MCF 10A (cell line): ENCODE measurements around the gene MFF. TPM values are rescaled to one million over a fixed set of nuclear protein-coding genes. Genes with fewer than 3 reads are reported as not detected.

Experiments used
- BruUV-seq: library from RNA; stranded (reverse); fragments of 400-500 nt; replicated peaks from 2 replicates; lab custom pipeline; 2021; lab: Mats Ljungman, UMichigan
- CTCF ChIA-PET: fragments of 300-600 bp; sonication (Branson Sonifier 250); formaldehyde crosslinking; extraction: SDS; loops from one replicate; lab custom pipeline; 2021; ENCODE audit warnings: antibody characterized with exemption, inconsistent platforms; lab: Yijun Ruan, JAX
- POLR2A ChIA-PET: fragments of 300-600, 350-650 bp; sonication (Branson Sonifier 250); formaldehyde crosslinking; extraction: SDS; loops from one replicate; lab custom pipeline; 2020; ENCODE audit warnings: antibody characterized with exemption, inconsistent platforms; lab: Yijun Ruan, JAX
- DNase-seq: peaks from one replicate; pipeline ENCODE4 v3.0.0-alpha.2; 2018; ENCODE audit not compliant: unreplicated experiment
- H3K27ac Mint-ChIP-seq: one replicate; pipeline ENCODE4 v1.8.0; 2022; ENCODE audit warnings: mild to moderate bottlenecking, low read depth, mixed read lengths; ENCODE audit not compliant: unreplicated experiment
- H3K27me3 Mint-ChIP-seq: one replicate; pipeline ENCODE4 v1.8.0; 2022; ENCODE audit warnings: mixed read lengths; ENCODE audit not compliant: insufficient read depth, unreplicated experiment
- H3K36me3 Mint-ChIP-seq: one replicate; pipeline ENCODE4 v1.8.0; 2022; ENCODE audit warnings: mild to moderate bottlenecking, moderate library complexity, mixed read lengths; ENCODE audit not compliant: insufficient read depth, unreplicated experiment
- H3K4me1 Mint-ChIP-seq: one replicate; pipeline ENCODE4 v1.8.0; 2022; ENCODE audit warnings: mixed read lengths; ENCODE audit not compliant: insufficient read depth, unreplicated experiment
- H3K4me3 Mint-ChIP-seq: one replicate; pipeline ENCODE4 v1.8.0; 2022; ENCODE audit warnings: mild to moderate bottlenecking, moderate library complexity, mixed read lengths; ENCODE audit not compliant: unreplicated experiment
- H3K9me3 Mint-ChIP-seq: one replicate; pipeline ENCODE4 v1.8.0; 2022; ENCODE audit warnings: mixed read lengths; ENCODE audit not compliant: unreplicated experiment
- intact Hi-C: fragments of 100-400 bp; cut with micrococcal nuclease; formaldehyde crosslinking; loops from 2 replicates; pipeline ENCODE4 v1.14.1; 2022
- total RNA-seq: library from RNA; stranded (reverse); gene quantifications from 2 replicates; pipeline ENCODE4 v1.2.3, GENCODE V29; 2022
- TF ChIP-seq, protein P1 (sequence below): fragments of 200-600 bp; IDR thresholded peaks from one replicate; pipeline ENCODE4 v1.8.0; 2022; ENCODE audit warnings: antibody characterized with exemption, mild to moderate bottlenecking; ENCODE audit not compliant: unreplicated experiment

The MFF gene
- total RNA-seq, 1 experiment from 2014 or later = 81.2 TPM

DNA sequence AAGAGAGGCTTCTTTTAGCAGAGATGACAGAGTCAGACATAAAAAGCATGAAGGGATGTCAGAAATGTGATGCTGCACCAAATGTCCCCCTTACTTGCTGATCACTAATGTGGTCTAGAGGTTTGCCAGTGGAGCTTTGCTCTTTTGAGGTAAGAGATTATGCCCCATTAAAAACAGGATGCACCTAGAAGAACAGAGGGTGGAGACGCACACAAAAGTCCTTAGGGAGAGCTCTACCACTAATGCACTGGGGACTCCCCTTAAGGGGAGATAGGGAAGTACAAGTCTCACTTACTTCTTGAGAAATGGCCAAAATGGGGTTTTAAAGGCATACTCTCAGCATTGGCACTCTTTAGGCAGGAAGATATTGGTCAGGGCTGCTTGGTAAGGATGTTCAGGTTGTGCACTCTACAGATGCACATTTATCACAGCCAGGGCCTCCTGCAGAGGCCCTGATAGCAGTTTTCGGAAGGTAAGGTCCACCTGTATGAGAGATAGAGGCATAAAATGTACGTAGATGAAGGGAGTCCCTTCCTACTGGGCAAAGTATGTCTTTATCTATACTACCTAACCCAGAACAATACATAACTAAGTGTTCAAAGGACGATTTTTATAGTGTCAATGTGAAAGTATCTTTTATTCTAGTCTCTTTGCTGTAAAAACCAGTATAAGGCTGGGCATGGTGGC, 79.7 kb downstream of the MFF start:
- H3K4me1 Mint-ChIP-seq = peaks cover 35% of the 10 kb centered on the region
- TF ChIP-seq, protein P1, sequence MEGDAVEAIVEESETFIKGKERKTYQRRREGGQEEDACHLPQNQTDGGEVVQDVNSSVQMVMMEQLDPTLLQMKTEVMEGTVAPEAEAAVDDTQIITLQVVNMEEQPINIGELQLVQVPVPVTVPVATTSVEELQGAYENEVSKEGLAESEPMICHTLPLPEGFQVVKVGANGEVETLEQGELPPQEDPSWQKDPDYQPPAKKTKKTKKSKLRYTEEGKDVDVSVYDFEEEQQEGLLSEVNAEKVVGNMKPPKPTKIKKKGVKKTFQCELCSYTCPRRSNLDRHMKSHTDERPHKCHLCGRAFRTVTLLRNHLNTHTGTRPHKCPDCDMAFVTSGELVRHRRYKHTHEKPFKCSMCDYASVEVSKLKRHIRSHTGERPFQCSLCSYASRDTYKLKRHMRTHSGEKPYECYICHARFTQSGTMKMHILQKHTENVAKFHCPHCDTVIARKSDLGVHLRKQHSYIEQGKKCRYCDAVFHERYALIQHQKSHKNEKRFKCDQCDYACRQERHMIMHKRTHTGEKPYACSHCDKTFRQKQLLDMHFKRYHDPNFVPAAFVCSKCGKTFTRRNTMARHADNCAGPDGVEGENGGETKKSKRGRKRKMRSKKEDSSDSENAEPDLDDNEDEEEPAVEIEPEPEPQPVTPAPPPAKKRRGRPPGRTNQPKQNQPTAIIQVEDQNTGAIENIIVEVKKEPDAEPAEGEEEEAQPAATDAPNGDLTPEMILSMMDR = no peak
- H3K27ac Mint-ChIP-seq = no peak overlapping the region
- CTCF ChIA-PET = interaction anchor here (0.6 to 4.7 kb wide), 13 partner anchors 9 to 1747 kb away, joined by 3 to 49 read pairs (median 4); partner anchors contain the start of genes AGFG1 and SCYGR2
- DNase-seq = no peak
- H3K36me3 Mint-ChIP-seq = no peaks in the 10 kb centered on the region
- H3K9me3 Mint-ChIP-seq = no peaks in the 10 kb centered on the region
- intact Hi-C loops = loop anchor here (5.0 to 10.0 kb wide), 3 partner anchors 160 to 1253 kb away; no protein-coding TSS in a partner anchor
- POLR2A ChIA-PET = interaction anchor here (1.7 to 4.5 kb wide), 2 partner anchors 70 to 361 kb away, joined by 5 to 42 read pairs; no protein-coding TSS in a partner anchor
- no peak overlapping the region for H3K4me3 Mint-ChIP-seq
- no TSS peak for BruUV-seq
- H3K27me3 Mint-ChIP-seq = no peaks in the 10 kb centered on the region

DNA sequence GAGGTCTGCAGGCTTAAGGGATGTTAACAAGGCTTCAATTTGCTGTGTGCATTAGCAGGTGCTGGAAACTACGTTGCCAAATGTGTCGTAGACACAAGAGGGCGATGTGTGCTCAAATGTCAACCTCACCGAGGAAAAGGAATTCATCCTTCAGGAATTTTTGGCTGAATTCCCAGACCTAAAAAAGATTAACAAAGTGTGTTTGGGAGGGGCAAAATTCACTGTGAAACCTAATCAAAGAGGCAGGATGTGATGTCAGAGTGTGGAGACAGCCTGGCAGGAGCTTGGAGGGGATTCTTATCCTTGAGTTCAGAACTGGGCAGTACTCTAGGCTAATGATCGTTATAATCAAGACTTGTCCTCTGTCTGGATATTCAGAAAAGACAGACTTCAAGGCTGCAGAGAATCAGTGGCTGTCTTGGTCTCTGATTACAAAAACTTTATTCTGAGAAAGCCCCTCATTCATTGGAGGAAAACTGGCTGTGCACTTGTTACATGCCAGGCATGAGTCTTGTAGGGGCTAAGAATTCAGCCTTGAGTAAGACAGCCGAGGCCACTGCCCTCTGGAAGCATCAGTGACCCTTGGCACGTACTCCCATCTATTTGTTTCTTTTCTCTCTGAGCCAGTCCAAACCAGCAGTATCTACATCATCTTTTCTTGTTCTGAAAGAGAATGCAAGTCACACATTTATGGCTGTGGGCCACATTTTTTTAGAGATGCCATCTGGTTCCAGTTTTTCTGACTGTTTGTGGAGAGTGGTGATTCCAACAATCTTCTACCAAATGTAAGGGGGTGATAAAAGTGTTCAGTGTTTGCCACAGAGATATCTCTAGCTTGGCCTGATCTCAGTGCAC, 81.4 kb downstream of the MFF start:
- POLR2A ChIA-PET = interaction anchor here (0.7 to 4.5 kb wide), 11 partner anchors 9 to 524 kb away, joined by 3 to 42 read pairs (median 4); partner anchors contain the start of gene TM4SF20

More for the DNA sequence above, 81.4 kb downstream of the MFF start:
- CTCF ChIA-PET = interaction anchor here (0.6 to 4.7 kb wide), 28 partner anchors 9 to 1857 kb away, joined by 3 to 49 read pairs (median 4); partner anchors contain the start of gene AGFG1
- TSS peak; percentile 92 for BruUV-seq
- no peaks in the 10 kb centered on the region for H3K9me3 Mint-ChIP-seq
- H3K27ac Mint-ChIP-seq = peak overlapping the region; percentile 38
- H3K4me3 Mint-ChIP-seq = peak overlapping the region; percentile 21
- DNase-seq = peak; percentile 98
- TF ChIP-seq, protein P1 = peak; percentile 67
- H3K4me1 Mint-ChIP-seq = peaks cover 41% of the 10 kb centered on the region
- intact Hi-C loops = loop anchor here (1.0 to 10.0 kb wide), 9 partner anchors 40 to 1251 kb away; partner anchors contain the start of gene AGFG1
- no peaks in the 10 kb centered on the region for H3K36me3 Mint-ChIP-seq
- no peaks in the 10 kb centered on the region for H3K27me3 Mint-ChIP-seq

Other genes with a start within 250 kb of the MFF start
- 0.25 and 0.30 TPM in 2 replicates for gene COL4A4, start 161.0 kb upstream of the MFF start, total RNA-seq
- gene COL4A3, start 160.6 kb upstream of the MFF start, total RNA-seq = 0.12 and 0.49 TPM in 2 replicates
- gene TM4SF20, start 54.1 kb downstream of the MFF start, total RNA-seq = not detected in 2 replicates
- gene SCYGR1, start 62.7 kb downstream of the MFF start, total RNA-seq = not detected in 2 replicates
- 74.2 and 86.1 TPM in 2 replicates for gene AGFG1, start 146.9 kb downstream of the MFF start, total RNA-seq